RWPE1 (cell line): ENCODE data around the gene KPNA4.
"Not testable (repeated sequence)": the region's sequence is repeated elsewhere in the genome, so short reads cannot be mapped to it uniquely, and the experiment has no call there.

Experiments used
- CTCF ChIA-PET: fragments of 350-600 bp; sonication (Branson Sonifier 250); formaldehyde crosslinking; extraction: SDS; loops from one replicate; lab custom pipeline; 2021; lab: Yijun Ruan, JAX
- POLR2A ChIA-PET: fragments of 400-600 bp; formaldehyde crosslinking; extraction: SDS; loops from one replicate; lab custom pipeline; 2020; ENCODE audit warnings: antibody characterized with exemption; ENCODE audit not compliant: low non-redundant PET; lab: Yijun Ruan, JAX
- DNase-seq: peaks from one replicate; pipeline ENCODE4 v3.0.0; 2012; ENCODE audit warnings: low spot score
- H3K27ac ChIP-seq: fragments of 450-650 bp; 2 replicates; pipeline ENCODE4 v1.5.1; 2017
- CTCF ChIP-seq: fragments of 450-650 bp; conservative IDR thresholded peaks from 2 replicates; pipeline ENCODE4 v1.5.1; 2017; ENCODE audit warnings: low read depth, mild to moderate bottlenecking

KPNA4 gene

DNA sequence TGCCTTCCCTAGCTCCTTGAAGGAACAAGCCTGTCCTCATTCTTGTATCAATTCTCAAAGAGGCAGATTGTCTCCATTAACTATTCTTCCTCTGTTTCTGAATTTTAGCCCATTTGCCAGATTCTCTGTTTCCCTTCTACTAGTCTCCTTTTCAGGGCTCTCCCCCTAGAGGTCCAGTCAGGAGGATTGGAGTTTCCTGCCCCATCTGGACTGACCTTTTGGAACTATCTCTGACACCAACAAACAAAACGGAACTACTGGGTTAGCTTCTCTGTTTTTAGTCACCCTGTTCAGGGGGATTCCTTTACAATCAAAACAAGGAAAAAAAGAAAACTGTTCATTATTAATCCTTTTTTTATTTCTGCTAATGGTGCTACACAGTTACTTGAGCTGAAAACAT is 10.2 kb upstream of the KPNA4 start:
- POLR2A ChIA-PET: no interaction called here
- H3K27ac ChIP-seq: no peak overlapping the region
- TF ChIP-seq CTCF: no peak
- CTCF ChIA-PET: interaction anchor here (0.5 kb wide), 1 partner anchor 70 kb away, joined by 3 read pairs; no protein-coding TSS in a partner anchor
- no peak for DNase-seq

GRCh38 chr3:160574636-160575035 is 9.3 kb upstream of the KPNA4 start:
- no peak for TF ChIP-seq CTCF
- no peak overlapping the region for H3K27ac ChIP-seq
- DNase-seq: no peak
- ChIA-PET CTCF (no interaction called here), POLR2A (no interaction called here)

GRCh38 chr3:160573955-160574525 is 8.7 kb upstream of the KPNA4 start:
- POLR2A ChIA-PET, CTCF ChIA-PET, H3K27ac ChIP-seq, DNase-seq: not testable (repeated sequence)

- no peak for DNase-seq
- ChIA-PET CTCF (interaction anchor here (0.6 kb wide), 1 partner anchor 377 kb away, joined by 3 read pairs; no protein-coding TSS in a partner anchor), POLR2A (no interaction called here)
- H3K27ac ChIP-seq: no peak overlapping the region
- no peak for TF ChIP-seq CTCF
Measured at GRCh38 chr3:160569894-160570652, 4.7 kb upstream of the KPNA4 start.

GRCh38 chr3:160568989-160569388 is 3.6 kb upstream of the KPNA4 start:
- ChIA-PET POLR2A (no interaction called here), CTCF (interaction anchor here (0.6 kb wide), 3 partner anchors 68 to 378 kb away, joined by 3 read pairs; no protein-coding TSS in a partner anchor)
- no peak for DNase-seq
- no peak for TF ChIP-seq CTCF
- H3K27ac ChIP-seq: no peak overlapping the region

DNA sequence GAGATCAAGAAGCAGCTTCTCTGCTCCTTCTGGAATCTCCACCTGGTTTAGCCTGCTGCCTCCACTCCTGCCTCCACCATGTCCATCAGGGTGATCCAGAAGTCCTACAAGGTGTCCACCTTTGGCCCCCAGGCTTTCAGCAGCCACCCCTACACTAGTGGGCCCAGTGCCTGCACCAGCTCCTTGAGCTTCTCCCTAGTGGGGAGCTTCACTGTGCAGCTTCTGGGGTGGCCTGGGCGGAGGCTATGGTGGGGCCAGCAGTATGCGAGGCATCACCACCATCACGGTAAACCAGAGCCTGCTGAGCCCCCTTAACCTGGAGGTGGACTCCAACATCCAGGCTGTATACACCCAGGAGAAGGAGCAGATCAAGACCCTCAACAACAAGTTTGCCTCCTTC is 2.4 kb upstream of the KPNA4 start:
- CTCF ChIA-PET: interaction anchor here (0.6 kb wide), 1 partner anchor 14 kb away, joined by 5 read pairs; no protein-coding TSS in a partner anchor

More for the DNA sequence above, 2.4 kb upstream of the KPNA4 start:
- POLR2A ChIA-PET: no interaction called here
- TF ChIP-seq CTCF: no peak
- no peak for DNase-seq
- H3K27ac ChIP-seq: peak overlapping the region; percentile 42; the same call in 1 of the 2 replicates
